Measurements from ENCODE around the gene HOXB3. TPM values are rescaled to one million over a fixed set of nuclear protein-coding genes. Genes with fewer than 3 reads are reported as not detected.

The HOXB3 gene
- total and polyA plus RNA-seq, 2 of the 13 experiments (the other 11 are each of a cell fraction or from before 2014, with no cell fraction given): not detected

DNA sequence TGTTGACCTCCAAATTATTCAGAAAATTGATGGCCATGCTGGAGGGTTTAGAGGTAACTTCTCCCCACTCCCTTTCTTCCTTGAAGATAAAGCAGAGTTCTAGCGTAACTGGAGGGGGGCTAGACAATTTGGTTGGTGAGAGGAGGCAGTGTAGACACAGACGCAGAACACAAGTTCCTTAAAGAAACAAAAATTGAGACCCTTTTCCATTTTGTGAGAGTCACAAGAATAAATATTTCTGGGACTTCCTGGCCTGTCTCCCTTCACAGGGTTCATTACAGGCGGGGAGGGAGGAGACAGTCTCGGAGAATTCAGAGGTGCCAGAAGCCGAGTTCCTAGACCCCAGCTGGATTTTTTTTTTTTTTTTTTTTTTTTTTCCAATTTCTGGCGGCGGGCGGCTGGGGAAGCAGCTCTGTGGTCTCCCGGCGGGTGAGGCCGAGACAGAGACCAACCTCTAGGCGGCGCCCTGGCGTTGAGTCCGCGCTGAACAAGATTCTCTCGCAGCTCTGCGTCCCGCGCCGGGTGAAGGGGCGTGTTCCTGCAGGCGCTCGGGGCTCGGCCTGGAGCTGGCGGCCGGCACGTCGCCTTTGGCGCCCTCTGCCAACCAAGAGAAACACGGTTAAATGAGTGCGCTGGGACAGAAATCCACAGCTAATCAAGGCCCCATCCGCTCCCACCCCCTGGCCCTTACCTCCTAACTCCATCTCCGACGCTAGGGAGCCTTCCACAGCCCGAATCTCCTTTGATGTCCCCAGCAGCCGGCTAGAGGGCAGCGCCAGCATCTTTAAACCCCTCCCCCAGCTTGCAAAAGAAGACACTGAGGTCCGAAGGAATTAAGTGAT lies 46.4 kb upstream of the HOXB3 start (continued):
- TF ChIP-seq RXRA (CRISPR knock-in tag; IDR thresholded peaks at IDR 0.05) (0 out of 2 replicates have a peak, but pooled peaks have one; percentile 27), ZNF781 (CRISPR knock-in tag; IDR thresholded peaks at IDR 0.05; ENCODE audit: borderline replicate concordance, not compliant biosample characterization) (peak; percentile 45), ZNF260 (CRISPR knock-in tag; IDR thresholded peaks at IDR 0.05; ENCODE audit: borderline replicate concordance, low read depth) (no peak), STAG1 (CRISPR knock-in tag; IDR thresholded peaks at IDR 0.05) (peak; percentile 47), ZNF281 (CRISPR knock-in tag; IDR thresholded peaks at IDR 0.05; ENCODE audit: borderline replicate concordance) (no peak), ZNF557 (CRISPR knock-in tag; IDR thresholded peaks at IDR 0.05) (peak; percentile 81; the same call in 1 of the 2 replicates), XRCC5 (optimal IDR thresholded peaks at IDR 0.05; ENCODE audit: low read length) (peak; percentile 99), MED1 (CRISPR knock-in tag; IDR thresholded peaks at IDR 0.05) (peak; percentile 46; the same call in 1 of the 2 replicates), ZBTB38 (CRISPR knock-in tag; IDR thresholded peaks at IDR 0.05) (0 out of 2 replicates have a peak, but pooled peaks have one; percentile 20), MIER2 (CRISPR knock-in tag; IDR thresholded peaks at IDR 0.05) (peak; percentile 38; the same call in 1 of the 2 replicates), CBX5 (CRISPR knock-in tag; IDR thresholded peaks at IDR 0.05; ENCODE audit: borderline replicate concordance) (peak; percentile 89), RELA (CRISPR knock-in tag; IDR thresholded peaks at IDR 0.05) (no peak), SMAD9 (CRISPR knock-in tag; IDR thresholded peaks at IDR 0.05) (no peak), RBM39 (IDR thresholded peaks at IDR 0.05; ENCODE audit: low read depth, low read length, poor library complexity, severe bottlenecking) (peak; percentile 83), YEATS2 (CRISPR knock-in tag; IDR thresholded peaks at IDR 0.05; ENCODE audit: borderline replicate concordance) (peak; percentile 53; the same call in 1 of the 2 replicates), ZNF232 (CRISPR knock-in tag; IDR thresholded peaks at IDR 0.05; ENCODE audit: borderline replicate concordance) (no peak), MAF1 (CRISPR knock-in tag; IDR thresholded peaks at IDR 0.05; ENCODE audit: borderline replicate concordance) (peak; percentile 57; the same call in 1 of the 2 replicates), SIN3B (IDR thresholded peaks at IDR 0.05; ENCODE audit: low read length) (no peak), ZSCAN29 (CRISPR knock-in tag; conservative IDR thresholded peaks at IDR 0.05) (0 out of 2 replicates have a peak, but pooled peaks have one; percentile 38), KLF6 (CRISPR knock-in tag; IDR thresholded peaks at IDR 0.05) (peak; percentile 55; the same call in 1 of the 2 replicates), MIXL1 (CRISPR knock-in tag; IDR thresholded peaks at IDR 0.05) (0 out of 2 replicates have a peak, but pooled peaks have one; percentile 12), SALL2 (CRISPR knock-in tag; IDR thresholded peaks at IDR 0.05) (peak; percentile 86), GFI1 (CRISPR knock-in tag; IDR thresholded peaks at IDR 0.05; ENCODE audit: borderline replicate concordance) (peak; percentile 56; the same call in 1 of the 2 replicates)
- TF ChIP-seq, protein P1, sequence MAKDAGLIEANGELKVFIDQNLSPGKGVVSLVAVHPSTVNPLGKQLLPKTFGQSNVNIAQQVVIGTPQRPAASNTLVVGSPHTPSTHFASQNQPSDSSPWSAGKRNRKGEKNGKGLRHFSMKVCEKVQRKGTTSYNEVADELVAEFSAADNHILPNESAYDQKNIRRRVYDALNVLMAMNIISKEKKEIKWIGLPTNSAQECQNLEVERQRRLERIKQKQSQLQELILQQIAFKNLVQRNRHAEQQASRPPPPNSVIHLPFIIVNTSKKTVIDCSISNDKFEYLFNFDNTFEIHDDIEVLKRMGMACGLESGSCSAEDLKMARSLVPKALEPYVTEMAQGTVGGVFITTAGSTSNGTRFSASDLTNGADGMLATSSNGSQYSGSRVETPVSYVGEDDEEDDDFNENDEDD (CRISPR knock-in tag; IDR thresholded peaks at IDR 0.05; ENCODE audit: borderline replicate concordance): peak; percentile 81
- TF ChIP-seq, protein P2, sequence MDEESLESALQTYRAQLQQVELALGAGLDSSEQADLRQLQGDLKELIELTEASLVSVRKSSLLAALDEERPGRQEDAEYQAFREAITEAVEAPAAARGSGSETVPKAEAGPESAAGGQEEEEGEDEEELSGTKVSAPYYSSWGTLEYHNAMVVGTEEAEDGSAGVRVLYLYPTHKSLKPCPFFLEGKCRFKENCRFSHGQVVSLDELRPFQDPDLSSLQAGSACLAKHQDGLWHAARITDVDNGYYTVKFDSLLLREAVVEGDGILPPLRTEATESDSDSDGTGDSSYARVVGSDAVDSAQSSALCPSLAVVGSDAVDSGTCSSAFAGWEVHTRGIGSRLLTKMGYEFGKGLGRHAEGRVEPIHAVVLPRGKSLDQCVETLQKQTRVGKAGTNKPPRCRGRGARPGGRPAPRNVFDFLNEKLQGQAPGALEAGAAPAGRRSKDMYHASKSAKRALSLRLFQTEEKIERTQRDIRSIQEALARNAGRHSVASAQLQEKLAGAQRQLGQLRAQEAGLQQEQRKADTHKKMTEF (CRISPR knock-in tag; IDR thresholded peaks at IDR 0.05): peak; percentile 53; the same call in 1 of the 2 replicates
